K562 (cell line): ENCODE results near the gene IL6ST. TPM values are rescaled to one million over a fixed set of nuclear protein-coding genes. Genes with fewer than 3 reads are reported as not detected.

Experiments
- ATAC-seq: fragments of 200-7000 bp; cut with Tn5 transposase; 3 replicates; pipeline ENCODE4 v1.9.1; 2020; ENCODE audit warnings: moderate library complexity
- BruUV-seq: library from RNA; stranded (reverse); fragments of 400-500 nt; replicated peaks from 2 replicates; lab custom pipeline; 2021; lab: Mats Ljungman, UMichigan
- CTCF ChIA-PET: fragments of 300-600 bp; formaldehyde crosslinking; extraction: SDS; loops from one replicate; lab custom pipeline; 2021; ENCODE audit warnings: low intra/inter-chr PET ratio; lab: Yijun Ruan, JAX
- POLR2A ChIA-PET: fragments of 300-600, 350-650 bp; sonication (Branson Sonifier 250); formaldehyde crosslinking; extraction: SDS; loops from one replicate; lab custom pipeline; 2021; ENCODE audit warnings: antibody characterized with exemption, inconsistent platforms; lab: Yijun Ruan, JAX
- DNase-seq, 4 experiments: peaks; one replicate each; pipeline versions ENCODE4 v3.0.0 to v3.0.0-alpha.2; 2011 to 2018; ENCODE audit warnings: low spot score in 3 of 4, mixed read lengths in 3 of 4; ENCODE audit errors: extremely low read depth in 1 of 4
- FAIRE-seq: peaks from 2 replicates; lab custom pipeline; 2011; peaks lifted over from hg19 to GRCh38; lab: Jason Lieb, UNC
- H2AFZ ChIP-seq: 2 replicates; pipeline ENCODE4 v1.6.0; 2011; ENCODE audit warnings: low read depth, low read length, control low read depth, inconsistent platforms
- H3K27ac ChIP-seq: fragments of 200-600 bp; 3 replicates; pipeline ENCODE4 v1.8.0; 2011; ENCODE audit warnings: low read depth, mild to moderate bottlenecking, control low read depth, inconsistent platforms, low read length, moderate library complexity, mixed read lengths; ENCODE audit errors: extremely low read depth
- H3K27me3 ChIP-seq, 2 experiments: fragments of 300-600 bp in 1 of 2; 2 replicates in 1 of 2; 3 replicates in 1 of 2; pipeline versions ENCODE4 v1.6.0 to v1.8.0; 2011; ENCODE audit warnings: inconsistent platforms in 2 of 2, low read length in 2 of 2, mild to moderate bottlenecking in 1 of 2, mixed read lengths in 1 of 2, moderate library complexity in 1 of 2; ENCODE audit not compliant: control insufficient read depth in 2 of 2, insufficient read depth in 2 of 2
- H3K36me3 ChIP-seq: fragments of 300-600 bp; 3 replicates; pipeline ENCODE4 v1.8.0; 2011; ENCODE audit warnings: mild to moderate bottlenecking, low read length, inconsistent platforms; ENCODE audit not compliant: control insufficient read depth, insufficient read depth
- H3K4me1 ChIP-seq, 2 experiments: fragments of 200-600 bp in 1 of 2; replicated peaks in 1 of 2; 2 replicates in 1 of 2; 3 replicates in 1 of 2; pipeline versions ENCODE4 v1.5.1 to v1.8.0; 2011; ENCODE audit warnings: inconsistent platforms in 2 of 2, low read length in 2 of 2, mild to moderate bottlenecking in 1 of 2, mixed read lengths in 1 of 2, moderate library complexity in 1 of 2; ENCODE audit not compliant: control insufficient read depth in 2 of 2, insufficient read depth in 2 of 2
- H3K4me2 ChIP-seq: 2 replicates; pipeline ENCODE4 v1.6.1; 2011; ENCODE audit warnings: low read length, control low read depth, inconsistent platforms, mixed read lengths; ENCODE audit not compliant: insufficient read depth
- H3K4me3 ChIP-seq: fragments of 200-600 bp; sonication (generic), shearing (Covaris generic); 2 replicates; pipeline ENCODE4 v1.5.1; 2016; ENCODE audit warnings: control low read depth, inconsistent platforms
- H3K79me2 ChIP-seq: fragments of 200-600 bp; 3 replicates; pipeline ENCODE4 v1.8.0; 2011; ENCODE audit warnings: low read length, inconsistent platforms; ENCODE audit not compliant: control insufficient read depth, insufficient read depth
- H3K9ac ChIP-seq, 2 experiments: 2 replicates each; pipeline versions ENCODE4 v1.6.0 to v1.6.1; 2011; ENCODE audit warnings: low read depth in 2 of 2, low read length in 2 of 2, control low read depth in 1 of 2, inconsistent platforms in 1 of 2, mild to moderate bottlenecking in 1 of 2, mixed read lengths in 1 of 2; ENCODE audit not compliant: insufficient read depth in 1 of 2
- H3K9me1 ChIP-seq: one replicate; pipeline ENCODE4 v1.6.0; 2011; ENCODE audit warnings: inconsistent platforms, mild to moderate bottlenecking, low read length, moderate library complexity; ENCODE audit not compliant: control insufficient read depth, insufficient read depth
- H3K9me3 ChIP-seq: replicated peaks from 2 replicates; pipeline ENCODE4 v1.5.1; 2011; ENCODE audit warnings: low read depth, low read length, inconsistent platforms; ENCODE audit not compliant: control insufficient read depth, insufficient read depth
- H4K20me1 ChIP-seq: replicated peaks from 2 replicates; pipeline ENCODE4 v1.6.1; 2011; ENCODE audit warnings: low read length, inconsistent platforms, mixed read lengths; ENCODE audit not compliant: control insufficient read depth, insufficient read depth
- ATF3 ChIP-seq, 2 experiments: fragments of 450-650 bp in 1 of 2; sonication (generic) in 1 of 2; formaldehyde crosslinking in 1 of 2; IDR thresholded peaks in 1 of 2; conservative IDR thresholded peaks in 1 of 2; 2 replicates each; pipeline versions ENCODE4 v1.6.1 to v1.8.1; 2016 to 2023; ENCODE audit warnings: mild to moderate bottlenecking in 2 of 2, moderate library complexity in 2 of 2, inconsistent platforms in 1 of 2, missing genetic modification reagents in 1 of 2
- CHCHD3 ChIP-seq: fragments of 250-450 bp; sonication (Bioruptor Pico); IDR thresholded peaks from 2 replicates; pipeline ENCODE4 v2.1.2; 2022; ENCODE audit warnings: mild to moderate bottlenecking
- DLX4 ChIP-seq: fragments of 250-450 bp; sonication (Bioruptor Pico); IDR thresholded peaks from 2 replicates; pipeline ENCODE4 v1.6.1; 2021; ENCODE audit warnings: mild to moderate bottlenecking
- E2F5 ChIP-seq: sonication (generic); formaldehyde crosslinking; IDR thresholded peaks from 2 replicates; pipeline ENCODE4 v1.8.0; 2022; ENCODE audit warnings: mild to moderate bottlenecking, missing genetic modification reagents
- KAT8 ChIP-seq: fragments of 450-650 bp; IDR thresholded peaks from 2 replicates; pipeline ENCODE4 v1.6.1; 2016; ENCODE audit warnings: low read depth, mild to moderate bottlenecking
- MEF2D ChIP-seq: conservative IDR thresholded peaks from 2 replicates; pipeline ENCODE4 v1.6.1; 2016; ENCODE audit warnings: low read depth, missing genetic modification characterization, missing compliant biosample characterization
- NUFIP1 ChIP-seq: fragments of 450-650 bp; IDR thresholded peaks from 2 replicates; pipeline ENCODE4 v1.6.1; 2018; ENCODE audit not compliant: partially characterized antibody
- PATZ1 ChIP-seq: fragments of 250-450 bp; sonication (Bioruptor Pico); IDR thresholded peaks from 2 replicates; pipeline ENCODE4 v1.5.0; 2020; ENCODE audit warnings: mild to moderate bottlenecking, borderline replicate concordance
- PTTG1 ChIP-seq: fragments of 450-650 bp; IDR thresholded peaks from 2 replicates; pipeline ENCODE4 v1.6.1; 2016; ENCODE audit warnings: low read depth, mild to moderate bottlenecking, missing genetic modification characterization, missing compliant biosample characterization
- RBM39 ChIP-seq: fragments of 200-400 bp; formaldehyde crosslinking; optimal IDR thresholded peaks from 2 replicates; pipeline ENCODE3; 2018; ENCODE audit warnings: low read depth, low read length
- RCOR1 ChIP-seq, 2 experiments: IDR thresholded peaks; 2 replicates each; pipeline ENCODE4 v1.6.1; 2012; ENCODE audit warnings: low read depth in 2 of 2, low read length in 2 of 2, borderline replicate concordance in 1 of 2, improper control_type of control experiment in 1 of 2
- RNF219 ChIP-seq: fragments of 250-450 bp; sonication (Bioruptor Pico); IDR thresholded peaks from 2 replicates; pipeline ENCODE4 v1.5.0; 2022; ENCODE audit warnings: mild to moderate bottlenecking
- WGBS: fragments of 100-300 bp; shearing (Covaris generic); methylation state at CpG from one replicate; pipeline ENCODE4 v1.1.6; 2016; ENCODE audit warnings: low coverage, mixed read lengths; ENCODE audit not compliant: insufficient coverage; ENCODE audit errors: missing lambda C conversion rate; 5-methylcytosine and 5-hydroxymethylcytosine counted together
- in situ Hi-C: fragments of 300-500 bp; cut with MboI; formaldehyde crosslinking; loops from 4 replicates; pipeline ENCODE4 v1.15.0; 2018; ENCODE audit warnings: inconsistent platforms, mixed read lengths
- intact Hi-C: fragments of 100-400 bp; cut with micrococcal nuclease; formaldehyde crosslinking; loops from 2 replicates; pipeline ENCODE4 v1.14.2; 2022
- polyA plus RNA-seq, 8 experiments: library from polyadenylated mRNA; depleted of rRNA in 4 of 8; stranded (reverse) in 5 of 8; unstranded in 3 of 8; fragments of >200 nt; fragmentation: Nextera tagmentation in 2 of 8; fragmentation: Illumina TruSeq in 1 of 8; extraction: Ambion mirVana in 2 of 8; extraction: Trizol in 1 of 8; gene quantifications; 2 replicates each; pipeline versions ENCODE4 v1.2.1 to v1.2.3, GENCODE V29; 2011 to 2014; ENCODE audit warnings: inconsistent platforms in 1 of 8, missing spikeins in 1 of 8
- total RNA-seq, 7 experiments: library from RNA; depleted of rRNA in 6 of 7; stranded (reverse); fragments of >200 nt in 6 of 7; fragmentation: Illumina TruSeq in 2 of 7; extraction: Trizol in 2 of 7; gene quantifications; 2 replicates each; pipeline versions ENCODE4 v1.2.1 to v1.2.3, GENCODE V29; 2011 to 2021; ENCODE audit warnings: low replicate concordance in 1 of 7

IL6ST gene
- total and polyA plus RNA-seq, 9 of the 15 experiments (the other 6 are each of a cell fraction or from before 2014, with no cell fraction given) = 2.0 to 27.0 (median 7.9) TPM

- CTCF ChIA-PET = no interaction called here
- POLR2A ChIA-PET = interaction anchor here (0.9 kb wide), 1 partner anchor 25 kb away, joined by 3 read pairs; no protein-coding TSS in a partner anchor
These were observed 7.8 kb downstream of the IL6ST start for GRCh38 chr5:55986931-55987330.

More at GRCh38 chr5:55986931-55987330, 7.8 kb downstream of the IL6ST start:
- FAIRE-seq (no peak), DNase-seq (no peak), ATAC-seq (no peak)
- TF ChIP-seq MEF2D (tag) (no peak), DLX4 (CRISPR knock-in tag) (no peak), E2F5 (no peak), ATF3 (IDR thresholded peaks at IDR 0.05) (no peak), ATF3 (CRISPR knock-in tag; conservative IDR thresholded peaks at IDR 0.05) (no peak), RNF219 (CRISPR knock-in tag) (no peak), KAT8 (no peak), RBM39 (no peak), RCOR1 (IDR thresholded peaks at IDR 0.05; ENCODE audit: borderline replicate concordance in 1 of 2, low read depth in 2 of 2, low read length in 2 of 2) (no peak), PATZ1 (CRISPR knock-in tag) (no peak), NUFIP1 (no peak), PTTG1 (tag) (no peak), CHCHD3 (no peak)
- Histone ChIP-seq H4K20me1 (0 out of 2 replicates have a peak, but pooled peaks cover 3% of the 10 kb centered on the region), H3K36me3 (peaks cover 4% of the 10 kb centered on the region; the same call in 1 of the 3 replicates), H3K4me2 (no peak overlapping the region), H3K9me3 (no peaks in the 10 kb centered on the region), H3K9me1 (no peaks in the 10 kb centered on the region), H2AFZ (no peak overlapping the region), H3K4me1 (peaks cover 0 to 7% of the 10 kb centered on the region in 2 experiments; a peak in 3 of 5 replicates), H3K79me2 (peaks cover 54% of the 10 kb centered on the region), H3K27me3 (no peaks in the 10 kb centered on the region), H3K27ac (no peak overlapping the region), H3K9ac (no peak overlapping the region), H3K4me3 (no peak overlapping the region)
- in situ Hi-C loops (no loop called here), intact Hi-C loops (no loop called here)
- BruUV-seq = no TSS peak
- 75% methylated on average over 4 of the region's 4 CpGs for WGBS
